IPS DF 4.7 (cell line): Measurements from ENCODE around the gene MELTF.

Experiments
- DNase-seq: peaks from one replicate; pipeline ENCODE4 v3.0.0-alpha.2; 2013; ENCODE audit warnings: low spot score; ENCODE audit errors: extremely low read depth

MELTF gene

GRCh38 chr3:197010556-197011351 lies 18.9 kb downstream of the MELTF start:
- no peak for DNase-seq

GRCh38 chr3:197009532-197010019 lies 20.0 kb downstream of the MELTF start:
- no peak for DNase-seq

- DNase-seq: no peak
Measured at GRCh38 chr3:197008436-197009209, 21.0 kb downstream of the MELTF start.

GRCh38 chr3:197007953-197008352 lies 21.7 kb downstream of the MELTF start:
- DNase-seq: no peak

- no peak for DNase-seq
Measured at GRCh38 chr3:197007296-197007940, 22.2 kb downstream of the MELTF start.

- DNase-seq: no peak
Measured at GRCh38 chr3:197006860-197007259, 22.8 kb downstream of the MELTF start.

- DNase-seq: no peak
Measured at GRCh38 chr3:197006446-197006845, 23.2 kb downstream of the MELTF start.

GRCh38 chr3:197003461-197004385 lies 25.9 kb downstream of the MELTF start:
- DNase-seq: no peak

- DNase-seq: no peak
Measured at GRCh38 chr3:197002701-197003454, 26.7 kb downstream of the MELTF start.

- DNase-seq: no peak
Measured at GRCh38 chr3:197001972-197002700, 27.5 kb downstream of the MELTF start.

GRCh38 chr3:197001106-197001971 lies 28.3 kb downstream of the MELTF start:
- no peak for DNase-seq

- DNase-seq: no peak
Measured at GRCh38 chr3:197000211-197000610, 29.4 kb downstream of the MELTF start.

- DNase-seq: no peak
Measured at GRCh38 chr3:196998966-196999760, 30.5 kb downstream of the MELTF start.

GRCh38 chr3:196997311-196997710 lies 32.3 kb downstream of the MELTF start:
- DNase-seq: no peak

GRCh38 chr3:196996454-196997265 lies 33.0 kb downstream of the MELTF start:
- no peak for DNase-seq

- no peak for DNase-seq
Measured at GRCh38 chr3:196995646-196996355, 33.8 kb downstream of the MELTF start.
